GM19324 (cell line): ENCODE results near the gene ASIC4.

Experiments used
- ATAC-seq: cut with Tn5 transposase; IDR thresholded peaks from one replicate; pipeline ENCODE4 v1.9.1; 2021; ENCODE audit warnings: mild to moderate bottlenecking, moderate library complexity; ENCODE audit not compliant: unreplicated experiment, low FRiP score

The ASIC4 gene

DNA sequence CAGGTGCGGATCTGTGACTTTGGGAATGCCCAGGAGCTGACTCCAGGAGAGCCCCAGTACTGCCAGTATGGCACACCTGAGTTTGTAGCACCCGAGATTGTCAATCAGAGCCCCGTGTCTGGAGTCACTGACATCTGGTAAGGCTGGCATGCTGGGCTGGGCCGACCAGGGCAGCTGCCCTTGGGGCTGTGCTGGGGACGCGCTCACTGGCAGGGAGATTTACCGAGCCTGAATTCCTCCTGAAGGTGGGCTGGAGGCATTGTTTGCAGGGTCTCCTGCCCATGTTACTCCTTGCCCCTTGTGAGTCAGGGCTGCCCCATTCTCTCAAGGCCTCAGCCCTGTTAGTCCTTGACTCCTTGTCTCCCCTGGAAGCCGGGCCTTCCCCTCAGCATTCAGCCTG, 34.3 kb upstream of the ASIC4 start:
- no peak for ATAC-seq

DNA sequence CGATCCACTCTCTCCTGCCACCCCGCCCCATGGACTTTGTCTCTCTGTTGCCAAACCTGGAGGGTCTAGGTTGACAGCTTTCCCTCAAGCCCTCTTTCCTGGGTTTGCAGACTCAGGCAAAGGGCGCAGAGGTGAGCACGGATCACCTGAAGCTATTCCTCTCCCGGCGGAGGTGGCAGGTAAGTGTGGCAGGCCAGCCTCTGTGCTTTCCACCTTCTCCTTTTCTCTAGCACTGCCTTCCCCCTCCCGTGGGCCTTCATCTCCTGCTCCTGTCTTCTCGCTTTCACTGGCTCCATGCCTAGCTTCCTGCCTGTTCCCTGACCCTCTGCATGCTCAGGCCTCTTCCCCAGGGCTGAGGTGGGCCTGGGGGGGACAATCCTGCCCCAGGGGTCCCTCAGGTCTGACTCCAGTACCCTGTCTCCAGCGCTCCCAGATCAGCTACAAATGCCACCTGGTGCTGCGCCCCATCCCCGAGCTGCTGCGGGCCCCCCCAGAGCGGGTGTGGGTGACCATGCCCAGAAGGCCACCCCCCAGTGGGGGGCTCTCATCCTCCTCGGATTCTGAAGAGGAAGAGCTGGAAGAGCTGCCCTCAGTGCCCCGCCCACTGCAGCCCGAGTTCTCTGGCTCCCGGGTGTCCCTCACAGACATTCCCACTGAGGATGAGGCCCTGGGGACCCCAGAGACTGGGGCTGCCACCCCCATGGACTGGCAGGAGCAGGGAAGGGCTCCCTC, 31.4 kb upstream of the ASIC4 start:
- ATAC-seq, result no peak

DNA sequence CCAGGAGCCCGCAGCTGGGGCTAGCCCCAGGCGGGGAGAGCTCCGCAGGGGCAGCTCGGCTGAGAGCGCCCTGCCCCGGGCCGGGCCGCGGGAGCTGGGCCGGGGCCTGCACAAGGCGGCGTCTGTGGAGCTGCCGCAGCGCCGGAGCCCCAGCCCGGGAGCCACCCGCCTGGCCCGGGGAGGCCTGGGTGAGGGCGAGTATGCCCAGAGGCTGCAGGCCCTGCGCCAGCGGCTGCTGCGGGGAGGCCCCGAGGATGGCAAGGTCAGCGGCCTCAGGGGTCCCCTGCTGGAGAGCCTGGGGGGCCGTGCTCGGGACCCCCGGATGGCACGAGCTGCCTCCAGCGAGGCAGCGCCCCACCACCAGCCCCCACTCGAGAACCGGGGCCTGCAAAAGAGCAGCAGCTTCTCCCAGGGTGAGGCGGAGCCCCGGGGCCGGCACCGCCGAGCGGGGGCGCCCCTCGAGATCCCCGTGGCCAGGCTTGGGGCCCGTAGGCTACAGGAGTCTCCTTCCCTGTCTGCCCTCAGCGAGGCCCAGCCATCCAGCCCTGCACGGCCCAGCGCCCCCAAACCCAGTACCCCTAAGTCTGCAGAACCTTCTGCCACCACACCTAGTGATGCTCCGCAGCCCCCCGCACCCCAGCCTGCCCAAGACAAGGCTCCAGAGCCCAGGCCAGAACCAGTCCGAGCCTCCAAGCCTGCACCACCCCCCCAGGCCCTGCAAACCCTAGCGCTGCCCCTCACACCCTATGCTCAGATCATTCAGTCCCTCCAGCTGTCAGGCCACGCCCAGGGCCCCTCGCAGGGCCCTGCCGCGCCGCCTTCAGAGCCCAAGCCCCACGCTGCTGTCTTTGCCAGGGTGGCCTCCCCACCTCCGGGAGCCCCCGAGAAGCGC, 30.6 kb upstream of the ASIC4 start:
- ATAC-seq, result no peak

DNA sequence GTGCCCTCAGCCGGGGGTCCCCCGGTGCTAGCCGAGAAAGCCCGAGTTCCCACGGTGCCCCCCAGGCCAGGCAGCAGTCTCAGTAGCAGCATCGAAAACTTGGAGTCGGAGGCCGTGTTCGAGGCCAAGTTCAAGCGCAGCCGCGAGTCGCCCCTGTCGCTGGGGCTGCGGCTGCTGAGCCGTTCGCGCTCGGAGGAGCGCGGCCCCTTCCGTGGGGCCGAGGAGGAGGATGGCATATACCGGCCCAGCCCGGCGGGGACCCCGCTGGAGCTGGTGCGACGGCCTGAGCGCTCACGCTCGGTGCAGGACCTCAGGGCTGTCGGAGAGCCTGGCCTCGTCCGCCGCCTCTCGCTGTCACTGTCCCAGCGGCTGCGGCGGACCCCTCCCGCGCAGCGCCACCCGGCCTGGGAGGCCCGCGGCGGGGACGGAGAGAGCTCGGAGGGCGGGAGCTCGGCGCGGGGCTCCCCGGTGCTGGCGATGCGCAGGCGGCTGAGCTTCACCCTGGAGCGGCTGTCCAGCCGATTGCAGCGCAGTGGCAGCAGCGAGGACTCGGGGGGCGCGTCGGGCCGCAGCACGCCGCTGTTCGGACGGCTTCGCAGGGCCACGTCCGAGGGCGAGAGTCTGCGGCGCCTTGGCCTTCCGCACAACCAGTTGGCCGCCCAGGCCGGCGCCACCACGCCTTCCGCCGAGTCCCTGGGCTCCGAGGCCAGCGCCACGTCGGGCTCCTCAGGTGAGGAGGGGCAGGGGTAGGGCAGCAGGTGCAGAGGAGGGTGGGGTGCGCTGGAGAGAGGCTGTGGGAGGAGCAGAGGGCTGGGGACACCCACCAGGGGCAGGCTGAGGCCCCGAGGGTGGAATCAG, 29.7 kb upstream of the ASIC4 start:
- no peak for ATAC-seq

DNA sequence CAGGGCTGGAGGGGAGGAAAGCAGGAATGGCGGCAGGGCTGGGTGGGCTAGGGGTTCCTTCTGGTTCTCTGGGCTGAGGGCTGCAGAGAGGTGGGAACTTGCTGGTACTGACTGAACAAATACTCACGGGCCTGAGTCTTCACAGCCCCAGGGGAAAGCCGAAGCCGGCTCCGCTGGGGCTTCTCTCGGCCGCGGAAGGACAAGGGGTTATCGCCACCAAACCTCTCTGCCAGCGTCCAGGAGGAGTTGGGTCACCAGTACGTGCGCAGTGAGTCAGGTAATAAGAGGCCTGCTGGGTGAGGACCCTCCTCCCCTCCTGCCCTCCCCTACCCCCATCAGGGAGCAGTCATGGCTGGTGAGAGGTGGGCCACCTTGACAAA, 29.1 kb upstream of the ASIC4 start:
- no peak for ATAC-seq

DNA sequence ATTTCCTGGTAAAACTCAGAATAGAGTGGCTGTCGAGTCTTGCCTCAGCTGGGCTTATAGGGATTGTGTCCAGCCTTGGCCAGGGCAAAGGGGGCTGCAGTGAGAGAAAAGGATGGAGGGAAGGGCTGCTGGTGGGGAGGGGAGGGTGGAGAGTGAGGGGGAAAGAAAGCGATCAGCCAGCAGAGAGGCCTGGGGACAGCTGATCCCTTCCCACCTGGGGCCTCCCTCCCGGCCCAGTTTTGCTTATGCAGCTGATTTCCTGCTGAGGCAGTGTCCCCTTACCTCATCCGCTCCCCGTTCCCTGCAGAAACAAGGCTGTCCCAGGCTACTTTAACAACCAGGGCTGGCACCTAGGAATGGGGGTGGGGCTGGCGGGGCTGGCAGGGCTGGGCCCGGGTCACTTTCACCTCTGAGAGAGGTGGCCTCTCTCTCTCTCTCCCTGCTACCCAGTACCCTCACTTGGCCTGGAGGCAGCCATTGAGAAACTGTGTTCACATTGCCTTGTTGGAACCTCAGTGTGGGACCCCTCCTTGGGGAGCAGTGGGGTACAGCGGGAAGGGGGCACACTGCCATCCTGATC, 27.8 kb upstream of the ASIC4 start:
- ATAC-seq, result no peak

DNA sequence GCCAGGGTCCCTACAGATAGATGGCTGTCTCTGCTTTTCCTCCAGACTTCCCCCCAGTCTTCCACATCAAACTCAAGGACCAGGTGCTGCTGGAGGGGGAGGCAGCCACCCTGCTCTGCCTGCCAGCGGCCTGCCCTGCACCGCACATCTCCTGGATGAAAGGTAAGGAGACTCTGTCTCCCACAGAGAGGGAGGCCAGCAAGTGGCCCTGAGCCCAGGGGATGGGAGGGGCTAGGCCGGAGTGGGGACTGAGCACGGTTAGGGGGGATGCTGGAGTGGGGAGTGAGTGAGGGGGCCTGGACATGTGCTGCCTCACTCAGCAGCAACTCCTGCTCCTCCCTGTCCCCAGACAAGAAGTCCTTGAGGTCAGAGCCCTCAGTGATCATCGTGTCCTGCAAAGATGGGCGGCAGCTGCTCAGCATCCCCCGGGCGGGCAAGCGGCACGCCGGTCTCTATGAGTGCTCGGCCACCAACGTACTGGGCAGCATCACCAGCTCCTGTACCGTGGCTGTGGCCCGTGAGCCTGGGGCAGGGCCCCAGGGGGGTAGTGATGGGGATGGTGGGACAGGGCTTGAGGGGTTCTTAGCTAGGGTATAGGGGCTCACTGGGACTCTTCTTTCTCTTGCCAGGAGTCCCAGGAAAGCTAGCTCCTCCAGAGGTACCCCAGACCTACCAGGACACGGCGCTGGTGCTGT, 26.0 kb upstream of the ASIC4 start:
- ATAC-seq, result no peak

DNA sequence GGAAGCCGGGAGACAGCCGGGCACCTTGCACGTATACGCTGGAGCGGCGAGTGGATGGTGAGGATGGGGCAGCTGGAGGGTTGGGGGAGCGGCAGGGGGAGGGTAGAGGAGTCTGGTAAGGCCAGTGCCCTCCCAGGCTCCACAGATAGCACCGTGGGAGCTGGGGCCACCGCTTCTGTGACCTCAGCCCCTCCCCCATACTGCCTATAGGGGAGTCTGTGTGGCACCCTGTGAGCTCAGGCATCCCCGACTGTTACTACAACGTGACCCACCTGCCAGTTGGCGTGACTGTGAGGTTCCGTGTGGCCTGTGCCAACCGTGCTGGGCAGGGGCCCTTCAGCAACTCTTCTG, 25.5 kb upstream of the ASIC4 start:
- ATAC-seq, result no peak

DNA sequence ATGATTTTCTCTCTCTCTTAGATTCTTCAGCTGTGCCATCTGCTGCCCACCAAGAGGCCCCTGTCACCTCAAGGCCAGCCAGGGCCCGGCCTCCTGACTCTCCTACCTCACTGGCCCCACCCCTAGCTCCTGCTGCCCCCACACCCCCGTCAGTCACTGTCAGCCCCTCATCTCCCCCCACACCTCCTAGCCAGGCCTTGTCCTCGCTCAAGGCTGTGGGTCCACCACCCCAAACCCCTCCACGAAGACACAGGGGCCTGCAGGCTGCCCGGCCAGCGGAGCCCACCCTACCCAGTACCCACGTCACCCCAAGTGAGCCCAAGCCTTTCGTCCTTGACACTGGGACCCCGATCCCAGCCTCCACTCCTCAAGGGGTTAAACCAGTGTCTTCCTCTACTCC, 25.0 kb upstream of the ASIC4 start:
- ATAC-seq, result no peak

DNA sequence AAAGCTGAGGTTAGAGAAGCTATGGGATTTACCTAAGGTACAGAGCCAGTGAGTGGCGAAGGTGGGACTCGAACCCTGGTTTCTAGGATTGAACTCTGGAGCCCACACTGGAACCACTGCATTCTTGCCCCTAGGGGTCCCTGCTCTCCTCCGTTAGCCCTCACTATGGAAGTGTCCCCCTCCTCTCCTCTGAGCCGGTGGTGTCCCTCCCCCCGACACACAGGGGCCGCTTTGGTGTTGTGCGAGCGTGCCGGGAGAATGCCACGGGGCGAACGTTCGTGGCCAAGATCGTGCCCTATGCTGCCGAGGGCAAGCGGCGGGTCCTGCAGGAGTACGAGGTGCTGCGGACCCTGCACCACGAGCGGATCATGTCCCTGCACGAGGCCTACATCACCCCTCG, 24.1 kb upstream of the ASIC4 start:
- no peak for ATAC-seq

DNA sequence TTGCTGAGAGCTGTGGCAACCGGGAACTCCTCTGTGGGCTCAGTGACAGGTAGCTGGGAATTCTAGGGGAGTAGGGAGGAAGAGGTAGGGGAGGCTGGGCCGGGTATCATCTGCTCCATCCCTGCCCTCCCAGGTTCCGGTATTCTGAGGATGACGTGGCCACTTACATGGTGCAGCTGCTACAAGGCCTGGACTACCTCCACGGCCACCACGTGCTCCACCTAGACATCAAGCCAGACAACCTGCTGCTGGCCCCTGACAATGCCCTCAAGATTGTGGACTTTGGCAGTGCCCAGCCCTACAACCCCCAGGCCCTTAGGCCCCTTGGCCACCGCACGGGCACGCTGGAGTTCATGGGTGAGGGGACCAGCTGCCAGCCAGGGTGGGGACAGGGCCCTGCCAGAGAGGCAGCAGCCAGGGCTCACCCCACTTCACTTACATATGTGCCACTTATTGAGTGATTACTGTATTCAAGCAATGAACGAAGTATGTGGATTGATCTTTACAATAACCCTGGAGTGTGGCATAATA, 23.6 kb upstream of the ASIC4 start:
- no peak for ATAC-seq

DNA sequence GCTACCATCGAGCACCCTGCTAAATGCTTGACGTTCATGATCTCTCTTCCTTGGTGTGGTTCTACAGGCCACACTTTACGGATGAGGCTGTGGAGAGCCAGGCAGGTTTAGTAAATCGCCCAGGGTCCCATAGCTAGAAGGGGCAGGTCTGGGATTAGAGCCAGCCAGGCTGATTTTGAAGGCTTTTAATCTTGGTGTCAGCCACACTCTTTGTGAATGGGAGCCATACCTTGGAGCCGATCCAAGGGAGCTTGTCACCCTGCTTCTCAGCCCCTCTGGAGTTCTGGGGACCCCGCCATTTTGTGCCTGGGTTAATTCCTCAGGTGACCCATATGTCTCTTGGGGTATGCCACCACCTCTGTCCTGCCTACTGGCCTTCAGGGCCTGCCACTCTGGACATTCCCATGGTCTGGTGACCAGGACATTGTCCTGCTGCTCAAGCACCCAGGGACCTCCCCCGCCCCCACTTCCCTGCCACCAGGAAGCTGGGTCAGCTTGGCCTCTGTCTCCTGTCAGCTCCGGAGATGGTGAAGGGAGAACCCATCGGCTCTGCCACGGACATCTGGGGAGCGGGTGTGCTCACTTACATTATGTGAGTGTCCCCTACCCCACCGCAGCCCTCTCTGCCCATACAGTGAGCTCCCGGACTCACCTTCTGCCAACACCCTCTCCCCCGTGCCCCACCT, 22.9 kb upstream of the ASIC4 start:
- no peak for ATAC-seq

DNA sequence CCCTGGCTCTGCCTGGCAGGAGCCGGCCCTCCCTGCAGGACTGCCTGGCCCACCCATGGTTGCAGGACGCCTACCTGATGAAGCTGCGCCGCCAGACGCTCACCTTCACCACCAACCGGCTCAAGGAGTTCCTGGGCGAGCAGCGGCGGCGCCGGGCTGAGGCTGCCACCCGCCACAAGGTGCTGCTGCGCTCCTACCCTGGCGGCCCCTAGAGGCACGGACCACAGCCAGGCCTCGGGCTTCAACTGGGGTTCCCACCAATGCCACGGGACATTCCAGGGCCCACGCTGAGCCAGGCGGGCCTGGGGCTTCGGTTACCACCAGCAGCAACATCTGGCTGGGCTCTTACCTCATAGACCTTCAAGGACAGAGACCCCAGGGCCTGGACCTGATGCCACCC, 21.7 kb upstream of the ASIC4 start:
- ATAC-seq, result no peak

DNA sequence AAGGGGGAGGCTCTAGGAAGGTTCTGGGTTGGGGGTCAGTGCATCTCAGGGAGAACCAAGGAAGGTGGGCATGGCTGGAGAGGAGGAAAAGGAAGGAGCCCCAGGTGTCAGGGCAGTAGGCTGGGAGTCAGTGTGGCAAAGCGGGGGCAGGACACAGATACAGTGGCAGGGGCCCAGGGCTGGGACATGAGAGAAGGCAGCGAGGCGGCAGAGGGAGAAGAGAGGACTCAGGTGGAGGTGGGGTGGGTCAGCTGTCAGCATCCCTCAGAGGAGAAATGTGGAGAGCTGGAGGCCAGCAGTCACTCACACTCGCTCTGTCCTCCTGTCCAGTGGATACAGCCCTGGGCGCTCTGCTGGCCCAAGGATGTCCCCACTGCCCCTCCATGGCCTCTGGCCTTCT, 21.2 kb upstream of the ASIC4 start:
- no peak for ATAC-seq

DNA sequence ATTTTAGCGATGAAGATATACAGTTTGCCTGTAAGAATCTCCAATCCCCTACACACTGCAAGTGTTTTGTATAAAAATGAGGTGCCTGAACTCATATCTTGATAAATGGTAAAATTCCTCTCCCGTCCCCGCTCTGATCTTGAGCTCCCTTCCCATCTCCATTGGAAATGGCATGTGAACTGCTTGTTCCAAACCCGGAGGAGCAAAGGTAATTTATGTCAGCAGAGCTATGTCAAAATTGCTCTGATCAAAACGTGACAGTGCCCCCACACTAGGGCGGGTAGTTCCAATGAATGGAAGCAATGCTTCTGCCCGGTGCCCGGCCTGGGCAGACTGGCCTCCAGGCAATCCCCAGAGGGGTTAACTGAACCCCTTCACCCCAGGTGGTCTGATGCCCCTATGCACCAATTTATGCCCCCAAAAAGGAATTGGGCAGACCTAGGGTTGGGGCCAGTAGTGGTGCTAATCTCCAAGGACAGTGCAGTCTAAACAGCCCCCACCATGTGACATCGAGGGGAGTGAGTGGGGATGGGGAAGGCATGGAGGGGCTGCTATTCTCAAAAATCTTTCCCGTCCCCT, 19.2 kb upstream of the ASIC4 start:
- ATAC-seq, result no peak

DNA sequence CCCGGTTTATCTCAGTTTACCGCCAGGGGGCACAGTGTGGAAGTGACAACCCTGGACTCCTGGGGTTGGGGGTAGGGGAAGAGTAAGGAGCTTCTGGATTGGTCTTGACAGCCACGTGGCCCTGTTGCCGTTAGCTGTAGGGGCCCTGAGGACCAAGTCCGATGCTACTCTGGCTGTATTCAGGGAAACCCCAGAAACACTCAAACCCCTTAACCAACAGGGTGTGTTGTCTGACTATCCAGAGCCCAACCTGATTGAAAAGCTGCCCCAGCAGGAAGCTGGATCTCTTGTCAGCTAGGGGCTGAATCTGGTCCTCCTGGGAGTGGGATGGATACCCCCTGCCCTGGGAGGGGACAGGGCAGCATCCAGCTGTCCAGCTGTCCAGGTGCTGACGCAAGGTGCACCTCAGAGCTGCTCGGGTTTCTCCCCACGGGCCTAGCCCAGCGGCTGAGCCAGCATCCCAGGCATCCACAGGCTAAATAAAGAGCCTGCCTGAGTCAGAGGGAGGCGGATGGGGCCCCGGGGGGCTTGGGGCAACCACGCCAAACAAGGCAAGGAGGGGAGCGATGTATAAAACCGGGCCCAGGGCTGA, 18.7 kb upstream of the ASIC4 start:
- ATAC-seq, result no peak

DNA sequence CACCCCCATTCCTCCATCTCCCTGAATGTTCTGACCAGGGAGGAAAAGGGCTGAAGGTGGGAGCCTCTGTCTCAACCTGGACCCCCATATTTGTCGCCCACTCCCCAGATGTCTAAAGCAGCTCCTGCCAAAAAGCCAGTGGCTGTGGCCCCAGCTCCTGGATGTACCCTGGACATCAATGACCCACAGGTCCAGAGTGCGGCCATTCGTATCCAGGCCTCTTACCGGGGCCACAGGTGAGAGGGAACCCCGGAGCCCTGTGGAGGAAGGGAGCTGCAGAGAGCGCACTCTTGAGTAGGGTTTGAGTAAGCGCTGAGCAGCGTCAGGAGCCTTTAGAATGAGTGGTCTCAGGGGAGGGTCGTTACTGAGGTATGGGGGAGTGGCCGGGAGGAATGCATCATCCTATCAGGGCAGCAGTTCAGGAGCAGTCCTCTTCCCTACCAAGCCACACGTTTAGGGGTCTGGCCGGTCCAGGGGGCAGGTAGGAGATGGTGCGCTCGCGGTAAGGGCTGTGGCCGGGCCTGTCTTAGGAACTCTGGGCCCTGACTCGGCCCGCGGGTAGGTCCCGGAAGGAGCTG, 17.9 kb upstream of the ASIC4 start:
- ATAC-seq, result no peak

DNA sequence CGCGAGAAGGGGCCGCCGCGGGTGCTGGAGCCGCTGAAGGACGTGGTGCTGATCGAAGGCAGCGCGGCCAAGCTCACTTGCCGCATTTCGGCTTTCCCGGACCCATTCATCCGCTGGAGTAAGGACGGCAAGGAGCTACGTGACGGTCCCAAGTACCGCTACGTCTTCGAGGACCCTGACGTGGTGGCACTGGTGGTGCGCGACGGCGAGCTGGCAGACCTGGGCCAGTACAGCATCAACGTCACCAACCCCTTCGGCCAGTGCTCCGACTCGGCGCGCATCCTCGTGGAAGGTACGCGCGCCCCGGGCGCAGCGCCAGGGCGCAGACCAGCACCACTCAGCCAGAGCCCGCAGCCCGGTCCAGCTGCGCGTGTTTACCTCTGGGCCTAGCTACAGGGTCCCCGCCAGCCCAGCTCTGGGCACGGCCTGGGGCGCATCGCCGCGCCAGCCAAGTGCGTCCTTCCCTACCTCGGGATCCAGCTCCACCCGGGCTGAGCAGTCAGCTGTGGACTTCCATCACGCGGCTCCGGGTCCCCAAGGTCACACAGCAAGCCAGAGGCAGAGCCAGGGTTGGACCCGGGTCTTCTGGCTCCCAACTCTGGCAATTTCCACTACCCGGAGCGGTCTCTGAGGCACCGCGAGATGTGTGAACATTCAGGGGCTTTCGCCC, 17.3 kb upstream of the ASIC4 start:
- no peak for ATAC-seq
